ENCODE measurements around the gene DCTD. TPM values are rescaled to one million over a fixed set of nuclear protein-coding genes. Genes with fewer than 3 reads are reported as not detected.

The DCTD gene
- total RNA-seq, 1 donor from 2014 or later = 105 TPM

DNA sequence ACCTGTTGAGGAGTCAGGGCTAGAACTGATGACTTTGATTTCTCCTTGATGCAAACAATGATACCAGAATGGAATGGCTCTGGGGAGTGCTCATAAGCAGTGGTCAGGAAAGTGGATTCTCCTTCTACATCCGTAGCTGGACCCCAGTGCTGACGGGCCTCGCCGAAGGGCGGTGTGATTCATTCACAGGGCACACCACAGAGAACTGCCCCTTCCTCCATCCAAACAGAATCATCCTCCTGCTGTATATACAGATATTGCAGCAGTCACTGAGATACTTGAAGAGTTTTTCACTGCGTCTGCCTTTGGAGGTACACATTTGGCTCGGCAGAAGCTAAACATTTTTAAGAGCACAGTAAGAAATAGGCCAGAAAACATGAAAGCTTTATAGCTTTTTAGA is 7.3 kb upstream of the DCTD start:
- FAIRE-seq = no peak
- TF ChIP-seq, protein P1, sequence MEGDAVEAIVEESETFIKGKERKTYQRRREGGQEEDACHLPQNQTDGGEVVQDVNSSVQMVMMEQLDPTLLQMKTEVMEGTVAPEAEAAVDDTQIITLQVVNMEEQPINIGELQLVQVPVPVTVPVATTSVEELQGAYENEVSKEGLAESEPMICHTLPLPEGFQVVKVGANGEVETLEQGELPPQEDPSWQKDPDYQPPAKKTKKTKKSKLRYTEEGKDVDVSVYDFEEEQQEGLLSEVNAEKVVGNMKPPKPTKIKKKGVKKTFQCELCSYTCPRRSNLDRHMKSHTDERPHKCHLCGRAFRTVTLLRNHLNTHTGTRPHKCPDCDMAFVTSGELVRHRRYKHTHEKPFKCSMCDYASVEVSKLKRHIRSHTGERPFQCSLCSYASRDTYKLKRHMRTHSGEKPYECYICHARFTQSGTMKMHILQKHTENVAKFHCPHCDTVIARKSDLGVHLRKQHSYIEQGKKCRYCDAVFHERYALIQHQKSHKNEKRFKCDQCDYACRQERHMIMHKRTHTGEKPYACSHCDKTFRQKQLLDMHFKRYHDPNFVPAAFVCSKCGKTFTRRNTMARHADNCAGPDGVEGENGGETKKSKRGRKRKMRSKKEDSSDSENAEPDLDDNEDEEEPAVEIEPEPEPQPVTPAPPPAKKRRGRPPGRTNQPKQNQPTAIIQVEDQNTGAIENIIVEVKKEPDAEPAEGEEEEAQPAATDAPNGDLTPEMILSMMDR (IDR thresholded peaks at IDR 0.05; ENCODE audit: insufficient read depth, low read length, severe bottlenecking) = no peak
- Histone ChIP-seq H3K4me3 (ENCODE audit: low read depth, low read length) (no peak overlapping the region), H3K36me3 (ENCODE audit: control insufficient read depth, insufficient read depth, low read length) (no peaks in the 10 kb centered on the region), H3K27me3 (ENCODE audit: control insufficient read depth, insufficient read depth, low read length) (no peaks in the 10 kb centered on the region)
- DNase-seq (ENCODE audit: low read depth) = no peak

DNA sequence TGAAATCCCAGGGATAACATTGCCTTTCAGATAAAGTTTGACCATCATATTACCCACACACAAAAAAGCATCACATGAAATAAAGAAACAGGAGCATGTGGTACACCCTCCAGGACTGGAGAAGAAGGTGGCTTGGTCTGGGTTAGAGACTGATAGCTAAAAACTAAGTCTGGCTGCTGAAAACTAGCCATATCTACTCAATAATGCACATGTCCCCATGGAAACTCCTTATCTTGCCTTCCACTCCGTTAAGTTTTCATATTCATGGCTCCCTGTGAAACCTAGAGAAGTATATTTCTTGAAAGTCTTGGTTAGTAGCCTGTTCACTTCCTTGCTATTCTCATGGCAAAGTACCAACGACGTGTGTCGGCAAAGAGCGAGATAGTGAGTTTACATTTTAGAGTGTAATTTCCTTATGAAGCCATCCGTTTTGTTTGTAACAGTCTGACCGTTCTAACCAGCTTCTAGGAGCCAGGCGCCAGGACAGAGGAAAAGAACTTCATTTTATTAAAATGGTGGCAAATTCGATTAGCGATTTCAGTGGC is 6.7 kb upstream of the DCTD start:
- H3K36me3 ChIP-seq (ENCODE audit: control insufficient read depth, insufficient read depth, low read length) = no peaks in the 10 kb centered on the region
- DNase-seq (ENCODE audit: low read depth) (no peak), FAIRE-seq (no peak)
- H3K27me3 ChIP-seq (ENCODE audit: control insufficient read depth, insufficient read depth, low read length) = no peaks in the 10 kb centered on the region
- TF ChIP-seq, protein P1 (IDR thresholded peaks at IDR 0.05; ENCODE audit: insufficient read depth, low read length, severe bottlenecking) = no peak
- no peak overlapping the region for H3K4me3 ChIP-seq (ENCODE audit: low read depth, low read length)

DNA sequence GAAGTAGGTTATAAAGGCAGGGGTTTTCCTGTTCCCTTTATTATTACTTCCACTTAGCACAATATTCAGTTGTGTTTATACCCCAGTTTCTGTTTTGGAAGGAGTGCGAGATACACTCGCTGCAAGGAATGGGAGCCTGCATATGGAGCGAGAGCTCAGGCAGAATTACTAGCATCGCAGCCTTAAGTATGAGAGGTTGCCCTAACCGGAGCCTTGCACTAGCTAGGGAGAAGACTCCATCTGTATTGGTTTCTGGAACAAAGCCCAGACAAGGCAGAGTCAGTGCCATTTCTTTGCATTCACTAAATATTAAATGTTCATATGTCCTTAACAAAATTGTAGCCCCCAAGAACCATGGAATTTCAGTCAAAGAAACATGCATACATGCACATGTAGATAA is 6.2 kb upstream of the DCTD start:
- H3K27me3 ChIP-seq (ENCODE audit: control insufficient read depth, insufficient read depth, low read length) = no peaks in the 10 kb centered on the region
- no peak for DNase-seq (ENCODE audit: low read depth)

DNA sequence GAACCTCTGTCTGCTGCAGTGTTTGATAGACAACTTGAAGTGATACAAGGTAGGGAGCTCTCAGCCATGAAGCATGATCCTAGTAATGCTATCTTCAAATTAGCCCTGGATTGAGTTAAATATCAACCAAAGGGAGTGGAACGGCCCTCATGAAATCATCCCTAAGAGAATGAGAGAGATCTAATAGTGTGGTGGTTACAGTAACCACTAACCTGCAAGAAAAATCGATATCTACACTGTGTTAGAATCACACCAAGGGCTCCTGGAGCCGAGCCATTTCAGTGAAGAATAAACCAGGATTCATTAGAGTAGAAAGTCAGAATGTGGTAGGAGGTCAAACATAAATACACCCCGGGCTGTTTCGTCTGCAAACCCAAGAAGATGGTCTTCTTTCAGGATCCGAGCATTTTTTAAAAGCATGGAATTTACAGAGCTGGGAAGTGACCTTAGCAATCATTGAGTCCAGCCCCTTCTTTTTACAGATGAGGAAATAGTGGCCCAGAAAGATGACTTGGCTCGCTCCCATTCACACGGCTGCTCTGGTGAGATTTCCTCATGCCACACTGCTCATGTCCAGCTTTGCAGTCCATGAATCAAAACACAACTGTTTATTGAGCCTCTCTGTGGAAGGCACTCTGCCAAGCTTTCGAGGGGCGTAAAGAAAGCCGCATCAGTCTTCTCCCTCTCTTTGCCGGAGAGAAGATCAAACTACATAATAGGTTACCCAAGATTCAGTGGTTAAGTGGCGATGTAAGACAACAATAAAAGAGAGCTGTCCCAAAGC is 5.5 kb upstream of the DCTD start:
- TF ChIP-seq, protein P1 (IDR thresholded peaks at IDR 0.05; ENCODE audit: insufficient read depth, low read length, severe bottlenecking) = no peak
- no peaks in the 10 kb centered on the region for H3K36me3 ChIP-seq (ENCODE audit: control insufficient read depth, insufficient read depth, low read length)
- DNase-seq (ENCODE audit: low read depth) (no peak), FAIRE-seq (no peak)
- no peaks in the 10 kb centered on the region for H3K27me3 ChIP-seq (ENCODE audit: control insufficient read depth, insufficient read depth, low read length)
- no peak overlapping the region for H3K4me3 ChIP-seq (ENCODE audit: low read depth, low read length)

More for the DNA sequence above, 6.2 kb upstream of the DCTD start:
- Histone ChIP-seq H3K36me3 (ENCODE audit: control insufficient read depth, insufficient read depth, low read length) (no peaks in the 10 kb centered on the region), H3K4me3 (ENCODE audit: low read depth, low read length) (no peak overlapping the region)
- FAIRE-seq = no peak
- TF ChIP-seq, protein P1 (IDR thresholded peaks at IDR 0.05; ENCODE audit: insufficient read depth, low read length, severe bottlenecking) = no peak

DNA sequence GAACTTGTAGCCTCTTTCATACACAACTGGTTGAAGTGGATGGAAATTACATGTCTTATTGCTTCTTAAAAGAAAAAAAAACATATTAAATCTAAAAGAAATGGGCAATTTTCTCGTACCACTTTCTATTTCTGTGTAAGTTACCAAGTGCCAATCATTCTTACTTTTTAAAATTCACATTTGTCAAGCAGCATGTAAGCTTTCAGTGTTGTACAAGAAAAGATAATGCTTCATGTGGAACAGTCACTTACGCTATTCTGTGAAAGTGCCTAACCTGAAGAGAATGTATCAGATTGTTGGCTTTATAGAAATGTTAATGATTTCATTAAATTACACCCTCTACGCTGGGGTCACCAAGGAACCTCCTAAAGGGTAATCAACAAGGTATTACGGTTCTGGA is 4.4 kb upstream of the DCTD start:
- FAIRE-seq = no peak
- H3K4me3 ChIP-seq (ENCODE audit: low read depth, low read length) = no peak overlapping the region

More for the DNA sequence above, 4.4 kb upstream of the DCTD start:
- Histone ChIP-seq H3K36me3 (ENCODE audit: control insufficient read depth, insufficient read depth, low read length) (no peaks in the 10 kb centered on the region), H3K27me3 (ENCODE audit: control insufficient read depth, insufficient read depth, low read length) (no peaks in the 10 kb centered on the region)
- TF ChIP-seq, protein P1 (IDR thresholded peaks at IDR 0.05; ENCODE audit: insufficient read depth, low read length, severe bottlenecking) = no peak
- no peak for DNase-seq (ENCODE audit: low read depth)
